GM21825 (cell line): Measurements from ENCODE around the gene SYNPO2.
"Not testable (repeated sequence)": the region's sequence is repeated elsewhere in the genome, so short reads cannot be mapped to it uniquely, and the experiment has no call there.

Experiments
- ATAC-seq: cut with Tn5 transposase; IDR thresholded peaks from one replicate; pipeline ENCODE4 v1.9.1; 2021; ENCODE audit warnings: mild to moderate bottlenecking, moderate library complexity; ENCODE audit not compliant: unreplicated experiment

Gene SYNPO2

GRCh38 chr4:118969359-118969758 lies 80.7 kb downstream of the SYNPO2 start:
- no peak for ATAC-seq

GRCh38 chr4:118972167-118972566 lies 83.5 kb downstream of the SYNPO2 start:
- ATAC-seq, result no peak

GRCh38 chr4:118973295-118973694 lies 84.6 kb downstream of the SYNPO2 start:
- no peak for ATAC-seq

- no peak for ATAC-seq
These were observed 86.1 kb downstream of the SYNPO2 start for GRCh38 chr4:118974758-118975157.

- ATAC-seq, result no peak
These were observed 87.0 kb downstream of the SYNPO2 start for GRCh38 chr4:118975449-118976192.

GRCh38 chr4:118976193-118976560 lies 87.5 kb downstream of the SYNPO2 start:
- not testable (repeated sequence) for ATAC-seq

- ATAC-seq, result not testable (repeated sequence)
These were observed 88.4 kb downstream of the SYNPO2 start for GRCh38 chr4:118977100-118977499.

- ATAC-seq, result no peak
These were observed 91.1 kb downstream of the SYNPO2 start for GRCh38 chr4:118979712-118980111.

GRCh38 chr4:118981171-118981838 lies 92.7 kb downstream of the SYNPO2 start:
- no peak for ATAC-seq

GRCh38 chr4:118981839-118982381 lies 93.3 kb downstream of the SYNPO2 start:
- peak; percentile 76 for ATAC-seq

- ATAC-seq, result no peak
These were observed 94.6 kb downstream of the SYNPO2 start for GRCh38 chr4:118983293-118983692.

- ATAC-seq, result no peak
These were observed 95.2 kb downstream of the SYNPO2 start for GRCh38 chr4:118983831-118984230.

- no peak for ATAC-seq
These were observed 96.7 kb downstream of the SYNPO2 start for GRCh38 chr4:118985170-118986000.

GRCh38 chr4:118987959-118988634 lies 99.4 kb downstream of the SYNPO2 start:
- no peak for ATAC-seq

- no peak for ATAC-seq
These were observed 100.0 kb downstream of the SYNPO2 start for GRCh38 chr4:118988635-118988972.

- ATAC-seq, result no peak
These were observed 100.7 kb downstream of the SYNPO2 start for GRCh38 chr4:118989098-118990080.

GRCh38 chr4:118991686-118992085 lies 103.0 kb downstream of the SYNPO2 start:
- ATAC-seq, result no peak

GRCh38 chr4:118992149-118992548 lies 103.5 kb downstream of the SYNPO2 start:
- ATAC-seq, result no peak

GRCh38 chr4:118993333-118993732 lies 104.7 kb downstream of the SYNPO2 start:
- ATAC-seq, result no peak

GRCh38 chr4:118994030-118994429 lies 105.4 kb downstream of the SYNPO2 start:
- ATAC-seq, result no peak
